HEK293 (cell line): ENCODE measurements around the gene LRRN2.

ENCODE experiments used
- CTCF ChIA-PET: fragments of 350-600 bp; formaldehyde crosslinking; extraction: SDS; loops from one replicate; lab custom pipeline; 2021; ENCODE audit warnings: antibody characterized with exemption; lab: Yijun Ruan, JAX
- POLR2A ChIA-PET: fragments of 300-600 bp; formaldehyde crosslinking; extraction: SDS; loops from one replicate; lab custom pipeline; 2020; ENCODE audit warnings: antibody characterized with exemption, inconsistent platforms; lab: Yijun Ruan, JAX
- H3K27ac ChIP-seq: fragments of 200-500 bp; sonication (Bioruptor generic); 2 replicates; pipeline ENCODE4 v1.5.1; 2014; ENCODE audit warnings: low read depth, low read length, control low read depth, inconsistent platforms; ENCODE audit errors: extremely low read depth
- H3K36me3 ChIP-seq, 2 experiments: fragments of 200-500 bp in 1 of 2; sonication (Bioruptor generic) in 1 of 2; 1 replicate in 1 of 2; 2 replicates in 1 of 2; pipeline ENCODE4 v1.5.1; 2014 to 2017; ENCODE audit warnings: inconsistent platforms in 2 of 2, low read length in 2 of 2; ENCODE audit not compliant: control insufficient read depth in 2 of 2, insufficient read depth in 1 of 2
- H3K4me1 ChIP-seq: fragments of 200-500 bp; sonication (Bioruptor generic); 2 replicates; pipeline ENCODE4 v1.5.1; 2014; ENCODE audit warnings: mild to moderate bottlenecking, low read length, inconsistent platforms; ENCODE audit not compliant: control insufficient read depth, insufficient read depth
- H3K4me3 ChIP-seq: 2 replicates; pipeline ENCODE4 v1.5.1; 2011; ENCODE audit warnings: low read depth, mild to moderate bottlenecking, control low read depth, low read length, moderate library complexity
- H3K9me3 ChIP-seq: fragments of 200-500 bp; sonication (Bioruptor generic); 2 replicates; pipeline ENCODE4 v1.5.1; 2014; ENCODE audit warnings: low read depth, low read length, inconsistent platforms; ENCODE audit not compliant: control insufficient read depth, insufficient read depth
- KLF16 ChIP-seq: fragments of 450-650 bp; formaldehyde crosslinking; IDR thresholded peaks from 2 replicates; pipeline ENCODE4 v1.5.1; 2017; ENCODE audit warnings: missing biosample characterization, missing genetic modification characterization
- PRDM10 ChIP-seq: fragments of 450-650 bp; formaldehyde crosslinking; IDR thresholded peaks from 2 replicates; pipeline ENCODE4 v1.5.1; 2016; ENCODE audit warnings: missing biosample characterization, missing genetic modification characterization
- ZBTB11 ChIP-seq: fragments of 450-650 bp; formaldehyde crosslinking; conservative IDR thresholded peaks from 2 replicates; pipeline ENCODE4 v1.5.1; 2016; ENCODE audit warnings: low read depth, missing biosample characterization, missing genetic modification characterization
- ZBTB6 ChIP-seq: fragments of 450-650 bp; formaldehyde crosslinking; IDR thresholded peaks from 2 replicates; pipeline ENCODE4 v1.5.1; 2017; ENCODE audit warnings: missing biosample characterization, missing genetic modification characterization
- ZBTB7A ChIP-seq: fragments of 450-650 bp; formaldehyde crosslinking; IDR thresholded peaks from 2 replicates; pipeline ENCODE4 v1.5.1; 2016; ENCODE audit warnings: low read depth, missing biosample characterization, missing genetic modification characterization
- ZFP69B ChIP-seq: fragments of 450-650 bp; formaldehyde crosslinking; IDR thresholded peaks from 2 replicates; pipeline ENCODE4 v1.5.1; 2016; ENCODE audit warnings: missing biosample characterization, missing genetic modification characterization
- ZNF132 ChIP-seq: fragments of 450-650 bp; formaldehyde crosslinking; IDR thresholded peaks from 2 replicates; pipeline ENCODE4 v1.5.1; 2017; ENCODE audit warnings: missing biosample characterization, missing genetic modification characterization, borderline replicate concordance
- ZNF146 ChIP-seq: fragments of 450-650 bp; formaldehyde crosslinking; IDR thresholded peaks from 2 replicates; pipeline ENCODE4 v1.5.1; 2016; ENCODE audit warnings: missing biosample characterization, missing genetic modification characterization
- ZNF221 ChIP-seq: fragments of 450-650 bp; formaldehyde crosslinking; IDR thresholded peaks from 2 replicates; pipeline ENCODE4 v1.5.1; 2017; ENCODE audit warnings: missing biosample characterization, missing genetic modification characterization, borderline replicate concordance
- ZNF23 ChIP-seq: fragments of 450-650 bp; formaldehyde crosslinking; IDR thresholded peaks from 2 replicates; pipeline ENCODE4 v1.5.1; 2016; ENCODE audit warnings: missing biosample characterization, missing genetic modification characterization, borderline replicate concordance
- ZNF350 ChIP-seq: fragments of 450-650 bp; formaldehyde crosslinking; IDR thresholded peaks from 2 replicates; pipeline ENCODE4 v1.5.0; 2017; ENCODE audit warnings: missing biosample characterization, mild to moderate bottlenecking, missing genetic modification characterization
- ZNF423 ChIP-seq: fragments of 450-650 bp; formaldehyde crosslinking; IDR thresholded peaks from 2 replicates; pipeline ENCODE4 v1.5.1; 2016; ENCODE audit warnings: missing biosample characterization, missing genetic modification characterization
- ZNF48 ChIP-seq: fragments of 450-650 bp; formaldehyde crosslinking; IDR thresholded peaks from 2 replicates; pipeline ENCODE4 v1.5.1; 2016; ENCODE audit warnings: missing biosample characterization, missing genetic modification characterization
- ZNF521 ChIP-seq: fragments of 450-650 bp; formaldehyde crosslinking; IDR thresholded peaks from 2 replicates; pipeline ENCODE4 v1.5.1; 2017; ENCODE audit warnings: missing biosample characterization, mild to moderate bottlenecking, missing genetic modification characterization
- ZNF585B ChIP-seq: fragments of 450-650 bp; formaldehyde crosslinking; IDR thresholded peaks from 2 replicates; pipeline ENCODE4 v1.5.1; 2016; ENCODE audit warnings: missing biosample characterization, missing genetic modification characterization
- ZNF626 ChIP-seq: fragments of 450-650 bp; sonication (Bioruptor Pico); formaldehyde crosslinking; IDR thresholded peaks from 2 replicates; pipeline ENCODE4 v1.5.1; 2018; ENCODE audit warnings: missing biosample characterization, missing genetic modification characterization, inconsistent platforms
- ZNF704 ChIP-seq: fragments of 450-650 bp; formaldehyde crosslinking; IDR thresholded peaks from 2 replicates; pipeline ENCODE4 v1.5.1; 2016; ENCODE audit warnings: missing biosample characterization, missing genetic modification characterization
- ZNF707 ChIP-seq: fragments of 450-650 bp; formaldehyde crosslinking; IDR thresholded peaks from 2 replicates; pipeline ENCODE4 v1.5.1; 2016; ENCODE audit warnings: missing biosample characterization, missing genetic modification characterization
- ZNF837 ChIP-seq: fragments of 450-650 bp; formaldehyde crosslinking; IDR thresholded peaks from 2 replicates; pipeline ENCODE4 v1.5.1; 2016; ENCODE audit warnings: missing biosample characterization, missing genetic modification characterization
- ZSCAN18 ChIP-seq: fragments of 450-650 bp; formaldehyde crosslinking; IDR thresholded peaks from 2 replicates; pipeline ENCODE4 v1.5.1; 2016; ENCODE audit warnings: missing biosample characterization, missing genetic modification characterization

The LRRN2 gene

GRCh38 chr1:204589409-204590038 is 96.0 kb downstream of the LRRN2 start:
- ChIA-PET POLR2A (no interaction called here), CTCF (interaction anchor here (1.2 to 2.2 kb wide), 2 partner anchors 203 to 218 kb away, joined by 4 to 7 read pairs; no protein-coding TSS in a partner anchor)
- H3K9me3 ChIP-seq: no peaks in the 10 kb centered on the region
- H3K36me3 ChIP-seq: no peaks in the 10 kb centered on the region
- H3K4me1 ChIP-seq: no peaks in the 10 kb centered on the region
- no peak overlapping the region for H3K27ac ChIP-seq
- TF ChIP-seq ZNF146 (tag by site-specific recombination) (no peak), ZNF585B (no peak), ZNF221 (tag by site-specific recombination) (no peak), PRDM10 (tag by site-specific recombination) (no peak), ZNF23 (no peak), KLF16 (no peak), ZNF350 (tag by site-specific recombination) (no peak), ZBTB6 (tag by site-specific recombination) (no peak), ZFP69B (tag by site-specific recombination) (no peak)
- no peak overlapping the region for H3K4me3 ChIP-seq

- TF ChIP-seq ZNF132 (tag by site-specific recombination): no peak
- TF ChIP-seq, all 188 proteins: peak for 0
- Histone ChIP-seq H3K4me3 (no peak overlapping the region), H3K4me1 (no peaks in the 10 kb centered on the region), H3K9me3 (no peaks in the 10 kb centered on the region), H3K36me3 (no peaks in the 10 kb centered on the region), H3K27ac (no peak overlapping the region)
- CTCF ChIA-PET: interaction anchor here (1.2 to 2.2 kb wide), 2 partner anchors 203 to 218 kb away, joined by 4 to 7 read pairs; no protein-coding TSS in a partner anchor
- POLR2A ChIA-PET: interaction anchor here (0.5 kb wide), 1 partner anchor 172 kb away, joined by 3 read pairs; no protein-coding TSS in a partner anchor
Measured at GRCh38 chr1:204588826-204589225, 96.7 kb downstream of the LRRN2 start.

GRCh38 chr1:204587621-204588020 is 97.9 kb downstream of the LRRN2 start:
- Histone ChIP-seq H3K36me3 (no peaks in the 10 kb centered on the region), H3K9me3 (no peaks in the 10 kb centered on the region), H3K27ac (no peak overlapping the region), H3K4me3 (no peak overlapping the region), H3K4me1 (no peaks in the 10 kb centered on the region)
- CTCF ChIA-PET: interaction anchor here (2.2 kb wide), 1 partner anchor 219 kb away, joined by 7 read pairs; no protein-coding TSS in a partner anchor
- POLR2A ChIA-PET: no interaction called here
- TF ChIP-seq ZNF423 (no peak), ZSCAN18 (tag by site-specific recombination) (no peak), ZNF48 (no peak), ZBTB11 (tag by site-specific recombination) (no peak), ZNF707 (tag by site-specific recombination) (no peak), ZNF521 (no peak), ZNF704 (tag by site-specific recombination) (no peak), ZNF837 (no peak), ZBTB7A (tag by site-specific recombination) (no peak), ZNF626 (no peak)
